Activated T-helper 17 cell treated with anti-CD3 and anti-CD28 coated beads, Interleukin-2, amount 50 U/mL, for 72 hours (primary cell): ENCODE measurements around the gene LCE3D. TPM values are rescaled to one million over a fixed set of nuclear protein-coding genes. Genes with fewer than 3 reads are reported as not detected.
"Not testable (repeated sequence)": the region's sequence is repeated elsewhere in the genome, so short reads cannot be mapped to it uniquely, and the experiment has no call there.

ENCODE experiments used
- ATAC-seq: fragments of 150-1000 bp; cut with Tn5 transposase; replicated peaks from 2 replicates; pipeline ENCODE4 v1.10.0; 2021; ENCODE audit warnings: mild to moderate bottlenecking, moderate library complexity
- H3K27ac Mint-ChIP-seq: one replicate; pipeline ENCODE4 v1.8.0; 2022; ENCODE audit warnings: mixed read lengths
- H3K27me3 Mint-ChIP-seq: one replicate; pipeline ENCODE4 v1.8.0; 2022; ENCODE audit warnings: mixed read lengths
- H3K36me3 Mint-ChIP-seq: one replicate; pipeline ENCODE4 v1.8.0; 2022; ENCODE audit warnings: low read depth, mild to moderate bottlenecking, mixed read lengths
- H3K4me1 Mint-ChIP-seq: one replicate; pipeline ENCODE4 v1.8.0; 2022; ENCODE audit warnings: mixed read lengths
- H3K4me3 Mint-ChIP-seq: one replicate; pipeline ENCODE4 v1.8.0; 2022; ENCODE audit warnings: mild to moderate bottlenecking, mixed read lengths
- H3K9me3 Mint-ChIP-seq: one replicate; pipeline ENCODE4 v1.8.0; 2022; ENCODE audit warnings: mixed read lengths
- total RNA-seq, 2 donors: library from RNA; stranded (reverse); gene quantifications; one replicate each; pipeline ENCODE4 v1.2.3, GENCODE V29; 2022

LCE3D gene
- total RNA-seq = not detected

- Mint-ChIP-seq H3K27ac (no peak within 1 kb of the TSS), H3K27me3 (peaks cover 24% of the 10 kb centered on the region), H3K4me3 (no peak within 1 kb of the TSS), H3K36me3 (no peaks in the 10 kb centered on the region), H3K9me3 (no peaks in the 10 kb centered on the region), H3K4me1 (no peaks in the 10 kb centered on the region)
- no peak for ATAC-seq
Measured at GRCh38 chr1:152580433-152580832, at the start of gene LCE3D. Gene LCE3D, minus strand, starts transcription at chr1:152580516. Its CDS starts 580 bp downstream, at chr1:152579936.

- Mint-ChIP-seq H3K9me3 (no peaks in the 10 kb centered on the region), H3K4me1 (no peaks in the 10 kb centered on the region), H3K27me3 (peaks cover 35% of the 10 kb centered on the region), H3K27ac (no peak overlapping the region), H3K36me3 (no peaks in the 10 kb centered on the region), H3K4me3 (no peak overlapping the region)
- no peak for ATAC-seq
Measured at GRCh38 chr1:152626744-152627143, 46.4 kb upstream of the LCE3D start.

- ATAC-seq = no peak
- Mint-ChIP-seq H3K4me1 (no peaks in the 10 kb centered on the region), H3K4me3 (no peak overlapping the region), H3K9me3 (peaks cover 6% of the 10 kb centered on the region), H3K36me3 (no peaks in the 10 kb centered on the region), H3K27me3 (peaks cover 31% of the 10 kb centered on the region), H3K27ac (no peak overlapping the region)
Measured at GRCh38 chr1:152623203-152623844, 43.0 kb upstream of the LCE3D start.

GRCh38 chr1:152622803-152623202, 42.5 kb upstream of the LCE3D start, which contains the start of gene LCE3A:
Gene LCE3A, minus strand, starts transcription at chr1:152623103. Its CDS starts 0 bp downstream, at chr1:152623103.
- no peak for ATAC-seq
- H3K9me3 Mint-ChIP-seq = peaks cover 7% of the 10 kb centered on the region
- peaks cover 27% of the 10 kb centered on the region for H3K27me3 Mint-ChIP-seq
- no peak within 1 kb of the TSS for H3K27ac Mint-ChIP-seq
- H3K4me3 Mint-ChIP-seq = no peak within 1 kb of the TSS
- no peaks in the 10 kb centered on the region for H3K36me3 Mint-ChIP-seq
- no peaks in the 10 kb centered on the region for H3K4me1 Mint-ChIP-seq

- no peak for ATAC-seq
- no peak overlapping the region for H3K27ac Mint-ChIP-seq
- H3K9me3 Mint-ChIP-seq = peaks cover 7% of the 10 kb centered on the region
- H3K4me3 Mint-ChIP-seq = no peak overlapping the region
- peaks cover 19% of the 10 kb centered on the region for H3K27me3 Mint-ChIP-seq
- no peaks in the 10 kb centered on the region for H3K4me1 Mint-ChIP-seq
- H3K36me3 Mint-ChIP-seq = no peaks in the 10 kb centered on the region
Measured at GRCh38 chr1:152621993-152622392, 41.7 kb upstream of the LCE3D start.

GRCh38 chr1:152613511-152613910, 33.2 kb upstream of the LCE3D start, which contains the start of gene LCE3B:
Gene LCE3B, plus strand, starts transcription at chr1:152613811. Its CDS starts 0 bp downstream, at chr1:152613811.
- H3K36me3 Mint-ChIP-seq = no peaks in the 10 kb centered on the region

GRCh38 chr1:152599934-152600333, 19.6 kb upstream of the LCE3D start, which contains the start of gene LCE3C:
Gene LCE3C, plus strand, starts transcription at chr1:152600234. Its CDS starts 498 bp downstream, at chr1:152600732.
- H3K27ac Mint-ChIP-seq = no peak within 1 kb of the TSS
- peaks cover 5% of the 10 kb centered on the region for H3K9me3 Mint-ChIP-seq
- no peaks in the 10 kb centered on the region for H3K4me1 Mint-ChIP-seq
- no peak within 1 kb of the TSS for H3K4me3 Mint-ChIP-seq
- H3K27me3 Mint-ChIP-seq = peaks cover 34% of the 10 kb centered on the region
- no peaks in the 10 kb centered on the region for H3K36me3 Mint-ChIP-seq
- ATAC-seq = no peak

More at GRCh38 chr1:152613511-152613910, 33.2 kb upstream of the LCE3D start, which contains the start of gene LCE3B:
- Mint-ChIP-seq H3K4me3 (no peak within 1 kb of the TSS), H3K27ac (no peak within 1 kb of the TSS), H3K9me3 (peaks cover 3% of the 10 kb centered on the region), H3K4me1 (no peaks in the 10 kb centered on the region), H3K27me3 (peaks cover 41% of the 10 kb centered on the region)
- ATAC-seq = no peak

GRCh38 chr1:152596986-152597385, 16.7 kb upstream of the LCE3D start:
- H3K4me1 Mint-ChIP-seq = no peaks in the 10 kb centered on the region
- H3K27ac Mint-ChIP-seq = no peak overlapping the region
- H3K9me3 Mint-ChIP-seq = peaks cover 5% of the 10 kb centered on the region
- no peaks in the 10 kb centered on the region for H3K36me3 Mint-ChIP-seq
- peaks cover 29% of the 10 kb centered on the region for H3K27me3 Mint-ChIP-seq
- ATAC-seq = no peak
- no peak overlapping the region for H3K4me3 Mint-ChIP-seq

GRCh38 chr1:152585586-152585985, 5.3 kb upstream of the LCE3D start:
- H3K27me3 Mint-ChIP-seq = peaks cover 19% of the 10 kb centered on the region
- no peaks in the 10 kb centered on the region for H3K9me3 Mint-ChIP-seq
- no peaks in the 10 kb centered on the region for H3K36me3 Mint-ChIP-seq
- no peak overlapping the region for H3K27ac Mint-ChIP-seq
- no peak for ATAC-seq
- no peaks in the 10 kb centered on the region for H3K4me1 Mint-ChIP-seq
- H3K4me3 Mint-ChIP-seq = no peak overlapping the region

- ATAC-seq = peak; percentile 44
- H3K27me3 Mint-ChIP-seq = peaks cover 26% of the 10 kb centered on the region
- no peak overlapping the region for H3K27ac Mint-ChIP-seq
Measured at GRCh38 chr1:152582647-152583046, 2.3 kb upstream of the LCE3D start.

GRCh38 chr1:152579526-152579925, 790 bp downstream of the LCE3D start:
- not testable (repeated sequence) for H3K4me3 Mint-ChIP-seq, H3K9me3 Mint-ChIP-seq, H3K27ac Mint-ChIP-seq, ATAC-seq, H3K36me3 Mint-ChIP-seq, H3K4me1 Mint-ChIP-seq
- H3K27me3 Mint-ChIP-seq = peaks cover 30% of the 10 kb centered on the region

More at GRCh38 chr1:152582647-152583046, 2.3 kb upstream of the LCE3D start:
- Mint-ChIP-seq H3K4me3 (no peak overlapping the region), H3K36me3 (no peaks in the 10 kb centered on the region), H3K9me3 (no peaks in the 10 kb centered on the region), H3K4me1 (no peaks in the 10 kb centered on the region)

GRCh38 chr1:152577168-152577567, 3.1 kb downstream of the LCE3D start:
- Mint-ChIP-seq H3K27ac (no peak overlapping the region), H3K27me3 (peaks cover 36% of the 10 kb centered on the region), H3K4me3 (no peak overlapping the region), H3K36me3 (no peaks in the 10 kb centered on the region), H3K4me1 (no peaks in the 10 kb centered on the region), H3K9me3 (no peaks in the 10 kb centered on the region)
- ATAC-seq = peak; percentile 94

GRCh38 chr1:152566681-152567080, 13.6 kb downstream of the LCE3D start, which contains the start of gene LCE3E:
Gene LCE3E, minus strand, starts transcription at chr1:152566780. Its CDS starts 572 bp downstream, at chr1:152566208.
- no peaks in the 10 kb centered on the region for H3K4me1 Mint-ChIP-seq
- H3K4me3 Mint-ChIP-seq = no peak within 1 kb of the TSS
- ATAC-seq = peak; percentile 21
- no peaks in the 10 kb centered on the region for H3K36me3 Mint-ChIP-seq
- H3K27me3 Mint-ChIP-seq = peaks cover 12% of the 10 kb centered on the region
- peaks cover 3% of the 10 kb centered on the region for H3K9me3 Mint-ChIP-seq
- H3K27ac Mint-ChIP-seq = no peak within 1 kb of the TSS

- ATAC-seq = no peak
Measured at GRCh38 chr1:152565535-152566215, 14.6 kb downstream of the LCE3D start.

GRCh38 chr1:152565115-152565514, 15.2 kb downstream of the LCE3D start:
- no peak for ATAC-seq
- Mint-ChIP-seq H3K9me3 (peaks cover 3% of the 10 kb centered on the region), H3K27ac (no peak overlapping the region), H3K4me3 (no peak overlapping the region), H3K27me3 (peaks cover 7% of the 10 kb centered on the region), H3K36me3 (no peaks in the 10 kb centered on the region), H3K4me1 (no peaks in the 10 kb centered on the region)

More at GRCh38 chr1:152565535-152566215, 14.6 kb downstream of the LCE3D start:
- H3K27ac Mint-ChIP-seq = no peak overlapping the region
- H3K27me3 Mint-ChIP-seq = peaks cover 7% of the 10 kb centered on the region
- no peak overlapping the region for H3K4me3 Mint-ChIP-seq
- peaks cover 3% of the 10 kb centered on the region for H3K9me3 Mint-ChIP-seq
- H3K36me3 Mint-ChIP-seq = no peaks in the 10 kb centered on the region
- no peaks in the 10 kb centered on the region for H3K4me1 Mint-ChIP-seq
